Measurements from ENCODE around the gene RIC3.
A peak's percentile ranks its signal among the peaks of the same experiment; 100 is the strongest.

The RIC3 gene

GRCh38 chr11:8080069-8080670 lies 88.7 kb downstream of the RIC3 start:
- no peak for DNase-seq (ENCODE audit: low spot score)
- in situ Hi-C loops (cut with MboI; ENCODE audit: low pct_unique_long_range_greater_than_20kb, low sequenced_read_pairs, unreplicated experiment): no loop called here
- no peak for TF ChIP-seq CTCF (IDR thresholded peaks at IDR 0.05; ENCODE audit: extremely low read depth, insufficient read depth, missing control alignments)

GRCh38 chr11:8079111-8079675 lies 89.6 kb downstream of the RIC3 start:
- no peak for DNase-seq (ENCODE audit: low spot score)
- TF ChIP-seq CTCF (IDR thresholded peaks at IDR 0.05; ENCODE audit: extremely low read depth, insufficient read depth, missing control alignments): no peak
- in situ Hi-C loops (cut with MboI; ENCODE audit: low pct_unique_long_range_greater_than_20kb, low sequenced_read_pairs, unreplicated experiment): no loop called here

GRCh38 chr11:8075119-8075726 lies 93.6 kb downstream of the RIC3 start:
- no peak for DNase-seq (ENCODE audit: low spot score)
- in situ Hi-C loops (cut with MboI; ENCODE audit: low pct_unique_long_range_greater_than_20kb, low sequenced_read_pairs, unreplicated experiment): no loop called here
- no peak for TF ChIP-seq CTCF (IDR thresholded peaks at IDR 0.05; ENCODE audit: extremely low read depth, insufficient read depth, missing control alignments)

- DNase-seq (ENCODE audit: low spot score): no peak
- in situ Hi-C loops (cut with MboI; ENCODE audit: low pct_unique_long_range_greater_than_20kb, low sequenced_read_pairs, unreplicated experiment): no loop called here
- no peak for TF ChIP-seq CTCF (IDR thresholded peaks at IDR 0.05; ENCODE audit: extremely low read depth, insufficient read depth, missing control alignments)
Observed at GRCh38 chr11:8071616-8072581, 96.9 kb downstream of the RIC3 start.

- in situ Hi-C loops (cut with MboI; ENCODE audit: low pct_unique_long_range_greater_than_20kb, low sequenced_read_pairs, unreplicated experiment): no loop called here
- TF ChIP-seq CTCF (IDR thresholded peaks at IDR 0.05; ENCODE audit: extremely low read depth, insufficient read depth, missing control alignments): peak; percentile 32
- peak; percentile 75 for DNase-seq (ENCODE audit: low spot score)
Observed at GRCh38 chr11:8070417-8071115, 98.3 kb downstream of the RIC3 start.

- no peak for TF ChIP-seq CTCF (IDR thresholded peaks at IDR 0.05; ENCODE audit: extremely low read depth, insufficient read depth, missing control alignments)
- in situ Hi-C loops (cut with MboI; ENCODE audit: low pct_unique_long_range_greater_than_20kb, low sequenced_read_pairs, unreplicated experiment): no loop called here
- DNase-seq (ENCODE audit: low spot score): no peak
Observed at GRCh38 chr11:8069771-8070170, 99.1 kb downstream of the RIC3 start.

Data from GM13977 (cell line).